GM18907 (cell line): Measurements from ENCODE around the gene KCNE1.

Source experiments
- ATAC-seq: cut with Tn5 transposase; IDR thresholded peaks from one replicate; pipeline ENCODE4 v1.9.1; 2021; ENCODE audit warnings: mild to moderate bottlenecking, moderate library complexity; ENCODE audit not compliant: unreplicated experiment

The KCNE1 gene

GRCh38 chr21:34536311-34536710 is 24.3 kb upstream of the KCNE1 start:
- no peak for ATAC-seq

GRCh38 chr21:34535886-34536285 is 23.9 kb upstream of the KCNE1 start:
- no peak for ATAC-seq

- no peak for ATAC-seq
Measured at GRCh38 chr21:34534522-34534921, 22.5 kb upstream of the KCNE1 start.

- ATAC-seq = no peak
Measured at GRCh38 chr21:34533938-34534337, 21.9 kb upstream of the KCNE1 start.

- ATAC-seq = no peak
Measured at GRCh38 chr21:34531399-34531798, 19.4 kb upstream of the KCNE1 start.

GRCh38 chr21:34530261-34530660 is 18.3 kb upstream of the KCNE1 start:
- ATAC-seq = no peak

GRCh38 chr21:34528131-34528561 is 16.1 kb upstream of the KCNE1 start:
- no peak for ATAC-seq

GRCh38 chr21:34526618-34527290 is 14.7 kb upstream of the KCNE1 start:
- ATAC-seq = no peak

GRCh38 chr21:34526241-34526617 is 14.2 kb upstream of the KCNE1 start:
- no peak for ATAC-seq

- no peak for ATAC-seq
Measured at GRCh38 chr21:34524646-34525601, 12.9 kb upstream of the KCNE1 start.

GRCh38 chr21:34523019-34523555 is 11.1 kb upstream of the KCNE1 start:
- ATAC-seq = no peak

- ATAC-seq = no peak
Measured at GRCh38 chr21:34522284-34522683, 10.3 kb upstream of the KCNE1 start.

GRCh38 chr21:34521561-34521960 is 9.6 kb upstream of the KCNE1 start:
- no peak for ATAC-seq

- no peak for ATAC-seq
Measured at GRCh38 chr21:34520764-34521508, 8.9 kb upstream of the KCNE1 start.

GRCh38 chr21:34520281-34520680 is 8.3 kb upstream of the KCNE1 start:
- ATAC-seq = no peak

GRCh38 chr21:34519694-34520093 is 7.7 kb upstream of the KCNE1 start:
- ATAC-seq = no peak

- ATAC-seq = no peak
Measured at GRCh38 chr21:34519016-34519415, 7.0 kb upstream of the KCNE1 start.

GRCh38 chr21:34518301-34518700 is 6.3 kb upstream of the KCNE1 start:
- ATAC-seq = no peak

GRCh38 chr21:34517491-34518245 is 5.7 kb upstream of the KCNE1 start:
- no peak for ATAC-seq

GRCh38 chr21:34517039-34517438 is 5.0 kb upstream of the KCNE1 start:
- no peak for ATAC-seq
